BLaER1 treated with 17β-estradiol and CSF1 and Interleukin-3, amounts not matched to agents 10 nM and 100 nM (cell line): ENCODE results near the gene RBP5.

Experiments
- H3K27ac ChIP-seq, 11 experiments: shearing (Covaris generic); formaldehyde crosslinking; 2 replicates each; pipeline ENCODE4 v1.8.1; 2022
- H3K27me3 ChIP-seq, 11 experiments: shearing (Covaris generic); formaldehyde crosslinking; 2 replicates each; pipeline ENCODE4 v1.8.1; 2022
- H3K36me3 ChIP-seq, 11 experiments: shearing (Covaris generic); formaldehyde crosslinking; 2 replicates each; pipeline ENCODE4 v1.8.1; 2022
- H3K4me1 ChIP-seq, 10 experiments: shearing (Covaris generic); formaldehyde crosslinking; 2 replicates each; pipeline ENCODE4 v1.8.1; 2022
- H3K4me2 ChIP-seq, 11 experiments: shearing (Covaris generic); formaldehyde crosslinking; 2 replicates each; pipeline ENCODE4 v1.8.1; 2022
- H3K4me3 ChIP-seq, 10 experiments: shearing (Covaris generic); formaldehyde crosslinking; 2 replicates each; pipeline ENCODE4 v1.8.1; 2022
- H3K9ac ChIP-seq, 11 experiments: shearing (Covaris generic); formaldehyde crosslinking; 2 replicates each; pipeline ENCODE4 v1.8.1; 2022
- H3K9me3 ChIP-seq, 11 experiments: shearing (Covaris generic); formaldehyde crosslinking; replicated peaks in 1 of 11; 2 replicates each; pipeline ENCODE4 v1.8.1; 2022
- H4K20me1 ChIP-seq, 11 experiments: shearing (Covaris generic); formaldehyde crosslinking; 2 replicates each; pipeline ENCODE4 v1.8.1; 2022
- Cebpa-rat ChIP-seq, 11 experiments: shearing (Covaris generic); IDR thresholded peaks; 2 replicates each; pipeline ENCODE4 v1.8.1; 2022

Gene RBP5

DNA sequence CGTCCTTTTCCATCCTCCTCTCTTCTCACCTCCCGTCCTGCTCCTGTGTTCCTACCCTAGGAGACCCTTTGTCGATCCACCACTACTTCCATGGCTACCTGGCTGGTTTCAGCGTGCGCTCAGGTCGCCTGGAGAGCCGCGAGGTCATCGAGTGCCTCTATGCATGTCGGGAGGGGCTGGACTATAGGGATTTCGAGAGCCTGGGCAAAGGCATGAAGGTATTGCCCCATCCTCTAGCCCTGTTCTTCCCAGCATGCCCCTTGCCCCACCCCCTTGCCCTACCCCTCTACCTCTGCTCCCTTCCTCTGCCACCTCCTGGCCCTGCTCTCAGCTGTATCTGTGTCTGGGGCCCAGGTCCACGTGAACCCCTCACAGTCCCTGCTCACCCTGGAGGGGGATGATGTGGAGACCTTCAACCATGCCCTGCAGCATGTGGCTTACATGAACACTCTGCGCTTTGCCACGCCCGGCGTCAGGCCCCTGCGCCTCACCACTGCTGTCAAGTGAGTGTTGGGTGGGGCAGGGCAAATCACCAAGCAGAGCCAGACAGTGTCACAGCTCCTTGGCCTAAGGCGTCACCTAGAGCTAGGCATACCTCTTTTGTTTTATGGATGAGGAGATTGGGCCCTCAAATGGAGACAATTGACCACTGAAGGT, 14.2 kb upstream of the RBP5 start:
- Histone ChIP-seq H3K4me3 (no peak overlapping the region), H3K4me1 (peaks cover 0 to 10% (median 0%) of the 10 kb centered on the region in 10 experiments; a peak in 7 of 20 replicates), H3K9ac (no peak overlapping the region), H4K20me1 (no peaks in the 10 kb centered on the region), H3K4me2 (no peak overlapping the region), H3K36me3 (peaks cover 13 to 74% (median 48%) of the 10 kb centered on the region in 11 experiments; a peak in 21 of 22 replicates), H3K27me3 (no peaks in the 10 kb centered on the region), H3K27ac (no peak overlapping the region), H3K9me3 (no peaks in the 10 kb centered on the region)
- no peak for TF ChIP-seq Cebpa-rat (IDR thresholded peaks at IDR 0.05)

DNA sequence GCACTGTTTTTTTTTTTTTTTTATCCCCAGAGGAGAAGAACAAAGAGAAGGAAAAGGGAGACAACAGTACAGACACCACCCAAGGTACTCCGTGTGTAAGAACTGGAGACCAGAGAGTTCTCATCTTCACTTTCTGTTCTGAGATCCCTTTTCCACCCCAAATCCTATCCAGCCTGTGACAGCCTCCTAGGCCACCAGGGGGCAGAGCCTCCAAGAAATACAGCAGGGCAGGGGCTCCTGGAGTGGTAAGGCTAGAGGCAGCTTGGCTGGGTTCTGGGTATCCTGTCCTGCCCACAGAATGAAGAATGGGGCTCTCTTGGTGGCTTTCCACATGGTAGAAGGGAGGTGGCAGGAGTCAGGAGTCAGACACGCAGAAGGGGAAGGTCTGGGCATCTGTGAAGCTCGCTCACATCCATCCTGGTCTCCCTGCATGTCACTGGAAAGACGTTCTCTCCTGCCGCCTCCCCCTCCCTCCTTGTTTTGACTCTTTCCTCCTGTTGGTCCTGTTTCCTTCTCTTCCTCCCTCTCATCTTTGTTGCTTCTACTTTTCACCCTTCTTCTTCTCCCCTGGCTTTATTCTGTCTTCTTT, 13.5 kb upstream of the RBP5 start:
- Histone ChIP-seq H3K4me3 (no peak overlapping the region), H3K36me3 (peaks cover 19 to 81% (median 51%) of the 10 kb centered on the region in 11 experiments; a peak in 21 of 22 replicates)
- no peak for TF ChIP-seq Cebpa-rat (IDR thresholded peaks at IDR 0.05)

DNA sequence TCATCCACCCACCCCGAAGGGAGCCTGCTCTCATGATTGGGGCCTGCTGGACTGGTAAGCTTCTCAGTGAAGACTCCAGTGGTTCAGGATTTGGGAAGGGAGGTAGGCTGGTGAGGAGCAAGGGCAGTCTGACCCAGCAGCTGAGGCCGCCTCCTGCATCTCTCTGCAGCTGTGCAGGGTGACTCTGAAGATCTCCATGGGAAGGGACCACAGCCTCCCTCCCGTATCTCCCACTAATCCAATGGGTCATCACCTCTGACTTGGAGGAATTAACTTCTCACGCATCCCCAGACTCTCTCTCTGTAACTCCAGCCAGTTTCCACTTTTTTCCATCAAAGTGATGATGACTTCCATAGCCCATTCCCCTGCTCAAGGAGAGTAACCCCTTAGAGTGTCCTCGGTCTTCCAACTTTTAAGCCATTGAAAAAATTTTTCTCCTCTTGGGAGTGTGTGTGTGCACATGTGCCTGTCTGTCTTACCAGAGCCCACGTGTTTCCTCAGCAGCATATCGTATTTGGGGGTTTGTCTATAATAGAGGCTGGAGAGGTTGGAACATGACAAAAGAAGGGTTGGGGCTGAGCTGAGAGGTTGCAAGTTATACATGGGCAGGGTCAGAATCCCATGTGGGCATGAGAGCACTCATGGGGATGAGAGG, 12.8 kb upstream of the RBP5 start:
- Histone ChIP-seq H3K4me2 (no peak overlapping the region), H3K4me3 (no peak overlapping the region), H3K27ac (no peak overlapping the region)

More for the DNA sequence above, 13.5 kb upstream of the RBP5 start:
- Histone ChIP-seq H3K27ac (no peak overlapping the region), H3K9me3 (no peaks in the 10 kb centered on the region), H3K9ac (no peak overlapping the region), H4K20me1 (no peaks in the 10 kb centered on the region), H3K4me1 (peaks cover 0 to 18% (median 0%) of the 10 kb centered on the region in 10 experiments; a peak in 7 of 20 replicates), H3K4me2 (no peak overlapping the region), H3K27me3 (no peaks in the 10 kb centered on the region)

DNA sequence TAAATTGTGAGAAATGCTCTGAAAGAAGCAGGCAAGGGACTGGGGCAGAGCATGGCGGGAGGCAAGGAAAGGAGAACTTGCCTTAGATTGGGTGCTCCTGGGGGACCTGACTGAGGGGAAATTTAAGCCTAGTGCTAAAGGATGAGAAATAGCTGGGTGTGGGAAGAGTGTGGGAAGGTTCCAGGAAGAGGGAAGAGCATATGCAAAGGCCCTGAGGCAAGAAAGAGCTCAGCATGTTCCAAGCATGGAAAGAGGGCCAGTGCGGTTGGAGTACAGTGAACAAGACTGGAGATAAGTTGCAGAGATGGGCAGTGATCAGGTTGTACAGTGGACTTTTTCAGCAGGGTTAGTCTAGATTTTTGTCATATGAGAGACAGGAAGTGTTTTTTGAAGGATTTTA, 10.5 kb upstream of the RBP5 start:
- no peak for TF ChIP-seq Cebpa-rat (IDR thresholded peaks at IDR 0.05)
- no peak overlapping the region for H3K4me3 ChIP-seq
- H3K27ac ChIP-seq: no peak overlapping the region
- H3K4me2 ChIP-seq: no peak overlapping the region
- no peak overlapping the region for H3K9ac ChIP-seq
- H4K20me1 ChIP-seq: no peaks in the 10 kb centered on the region
- H3K4me1 ChIP-seq: peaks cover 0 to 19% (median 0%) of the 10 kb centered on the region in 10 experiments; a peak in 7 of 20 replicates
- H3K9me3 ChIP-seq: no peaks in the 10 kb centered on the region
- H3K27me3 ChIP-seq: no peaks in the 10 kb centered on the region
- H3K36me3 ChIP-seq: peaks cover 25 to 85% (median 62%) of the 10 kb centered on the region in 11 experiments

More for the DNA sequence above, 12.8 kb upstream of the RBP5 start:
- H3K9ac ChIP-seq: no peak overlapping the region
- H4K20me1 ChIP-seq: no peaks in the 10 kb centered on the region
- H3K36me3 ChIP-seq: peaks cover 21 to 81% (median 51%) of the 10 kb centered on the region in 11 experiments
- H3K9me3 ChIP-seq: no peaks in the 10 kb centered on the region
- TF ChIP-seq Cebpa-rat (IDR thresholded peaks at IDR 0.05): no peak
- peaks cover 0 to 19% (median 0%) of the 10 kb centered on the region in 10 experiments; a peak in 7 of 20 replicates for H3K4me1 ChIP-seq
- H3K27me3 ChIP-seq: no peaks in the 10 kb centered on the region

DNA sequence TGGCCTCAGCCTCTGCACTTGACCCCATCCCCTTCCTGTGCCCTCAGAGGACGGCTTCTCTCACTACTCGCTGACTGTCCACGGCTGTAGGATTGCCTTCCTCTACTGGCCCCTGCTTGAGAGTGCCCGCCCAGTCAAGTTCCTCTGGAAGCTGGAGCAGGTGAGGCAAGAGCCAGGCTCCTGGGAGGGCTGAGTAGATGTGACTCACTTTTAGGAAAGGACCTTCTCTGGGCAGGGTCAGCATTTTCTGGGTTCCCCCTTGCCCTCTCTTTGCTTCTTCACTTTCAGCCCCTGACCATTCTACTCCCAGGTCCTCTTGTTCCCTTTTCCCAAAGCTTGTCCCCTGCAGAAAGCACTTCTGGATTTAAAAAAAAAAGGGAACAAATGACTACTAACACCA, 9.2 kb upstream of the RBP5 start:
- Histone ChIP-seq H3K36me3 (peaks cover 21 to 86% (median 59%) of the 10 kb centered on the region in 11 experiments), H3K4me1 (peaks cover 1 to 19% (median 6%) of the 10 kb centered on the region in 10 experiments; a peak in 19 of 20 replicates), H3K27ac (no peak overlapping the region), H3K27me3 (no peaks in the 10 kb centered on the region), H3K4me3 (no peak overlapping the region), H3K9ac (no peak overlapping the region), H3K9me3 (no peaks in the 10 kb centered on the region), H3K4me2 (peak overlapping the region in 3 of 11 experiments; percentile 32 to 54 (median 33); a peak in 5 of 22 replicates), H4K20me1 (no peaks in the 10 kb centered on the region)
- no peak for TF ChIP-seq Cebpa-rat (IDR thresholded peaks at IDR 0.05)

DNA sequence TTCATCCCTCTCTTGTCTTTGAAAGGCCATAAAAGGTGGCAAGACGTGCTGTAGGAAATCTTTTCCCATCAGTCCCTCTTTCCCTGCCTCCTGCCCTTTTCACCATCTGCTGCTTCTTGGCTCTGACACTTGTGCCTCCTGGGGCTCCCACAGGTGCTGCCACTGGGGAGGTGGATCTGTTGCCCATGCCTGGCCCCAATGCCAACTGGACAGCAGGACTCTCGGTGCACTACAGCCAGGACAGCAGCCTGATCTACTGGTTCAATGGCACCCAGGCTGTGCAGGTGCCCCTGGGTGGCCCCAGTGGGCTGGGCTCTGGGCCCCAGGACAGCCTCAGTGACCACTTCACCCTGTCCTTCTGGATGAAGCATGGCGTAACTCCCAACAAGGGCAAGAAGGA, 8.0 kb upstream of the RBP5 start:
- no peak overlapping the region for H3K9ac ChIP-seq
- H3K36me3 ChIP-seq: peaks cover 21 to 82% (median 57%) of the 10 kb centered on the region in 11 experiments
- H3K27me3 ChIP-seq: no peaks in the 10 kb centered on the region

DNA sequence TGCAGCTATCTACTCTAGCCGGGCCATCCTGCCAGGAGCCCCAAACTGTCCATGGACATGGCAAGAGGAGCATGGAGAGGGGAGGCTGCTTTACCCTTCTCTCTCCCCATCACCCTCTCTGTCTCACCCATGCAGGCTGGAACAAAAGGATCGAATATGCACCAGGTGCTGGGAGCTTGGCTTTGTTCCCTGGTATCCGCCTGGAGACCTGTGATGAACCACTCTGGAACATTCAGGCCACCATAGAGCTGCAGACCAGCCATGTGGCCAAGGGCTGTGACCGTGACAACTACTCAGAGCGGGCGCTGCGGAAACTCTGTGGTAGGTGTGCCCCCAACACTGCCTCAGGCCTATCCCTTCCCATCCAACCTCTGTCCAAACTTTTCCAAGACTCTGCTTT, 7.4 kb upstream of the RBP5 start:
- peaks cover 21 to 76% (median 53%) of the 10 kb centered on the region in 11 experiments for H3K36me3 ChIP-seq
- no peak overlapping the region for H3K4me2 ChIP-seq
- peaks cover 20 to 32% (median 24%) of the 10 kb centered on the region in 10 experiments for H3K4me1 ChIP-seq
- H3K4me3 ChIP-seq: no peak overlapping the region
- H3K27me3 ChIP-seq: no peaks in the 10 kb centered on the region
- H4K20me1 ChIP-seq: no peaks in the 10 kb centered on the region
- H3K27ac ChIP-seq: no peak overlapping the region
- H3K9ac ChIP-seq: no peak overlapping the region
- H3K9me3 ChIP-seq: no peaks in the 10 kb centered on the region
- no peak for TF ChIP-seq Cebpa-rat (IDR thresholded peaks at IDR 0.05)

More for the DNA sequence above, 8.0 kb upstream of the RBP5 start:
- Histone ChIP-seq H4K20me1 (no peaks in the 10 kb centered on the region), H3K4me3 (no peak overlapping the region), H3K9me3 (no peaks in the 10 kb centered on the region), H3K4me1 (peaks cover 14 to 26% (median 18%) of the 10 kb centered on the region in 10 experiments), H3K27ac (no peak overlapping the region), H3K4me2 (peak overlapping the region in 1 of 11 experiments; percentile 32; a peak in 1 of 22 replicates)
- no peak for TF ChIP-seq Cebpa-rat (IDR thresholded peaks at IDR 0.05)

DNA sequence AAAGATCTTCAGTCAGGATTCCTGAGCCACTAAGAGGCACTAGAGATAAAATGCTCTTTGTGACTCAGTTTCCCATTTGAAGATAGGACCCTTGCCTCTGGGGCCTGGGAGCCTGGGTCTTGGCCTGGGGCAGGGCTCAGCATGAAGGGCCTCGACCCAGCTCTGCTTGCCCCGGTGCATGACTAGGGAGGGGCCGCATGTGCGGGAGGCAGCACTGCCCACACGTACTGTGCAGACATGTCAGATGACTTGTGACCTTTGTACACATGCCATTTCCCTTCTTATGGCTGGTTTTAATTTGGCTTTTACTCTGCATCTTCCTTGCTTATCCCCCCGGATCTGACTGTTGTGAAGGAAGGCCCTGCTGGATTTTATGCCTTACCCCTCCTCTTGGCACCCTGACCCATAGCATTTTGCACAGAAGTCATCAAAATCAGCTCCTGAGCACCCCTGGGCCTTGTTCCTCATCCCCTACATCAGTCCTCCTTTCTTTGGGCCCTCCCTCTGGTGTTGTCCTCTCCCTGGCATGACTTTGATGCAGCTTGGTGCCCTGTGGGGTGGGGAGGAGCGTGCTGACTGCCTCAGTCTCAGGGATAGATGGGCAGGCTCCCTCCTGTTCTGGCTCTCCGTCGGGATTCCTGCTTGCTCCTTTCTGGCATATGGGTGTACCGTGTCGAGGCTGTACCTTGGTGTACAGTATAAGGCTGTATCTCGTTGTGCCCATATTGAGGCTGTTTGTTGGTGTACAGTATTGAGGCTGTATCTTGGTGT, 5.9 kb upstream of the RBP5 start:
- Histone ChIP-seq H3K4me1 (peaks cover 27 to 40% (median 34%) of the 10 kb centered on the region in 10 experiments), H4K20me1 (no peaks in the 10 kb centered on the region; a peak in 1 of 22 replicates), H3K4me3 (no peak overlapping the region), H3K27ac (no peak overlapping the region), H3K4me2 (no peak overlapping the region), H3K9me3 (no peaks in the 10 kb centered on the region), H3K9ac (no peak overlapping the region), H3K36me3 (peaks cover 21 to 64% (median 46%) of the 10 kb centered on the region in 11 experiments), H3K27me3 (no peaks in the 10 kb centered on the region)
- TF ChIP-seq Cebpa-rat (IDR thresholded peaks at IDR 0.05): no peak
